Thyroid gland (tissue), 4 donors: Measurements from ENCODE around the gene CDH23. TPM values are rescaled to one million over a fixed set of nuclear protein-coding genes. Genes with fewer than 3 reads are reported as not detected.

Source experiments
- DNase-seq, 2 donors: peaks; one replicate each; pipeline ENCODE4 v3.0.0-alpha.2; 2019
- H3K27ac ChIP-seq, 3 donors: fragments of 200-600 bp; sonication (generic); 1 replicate in 2 of 3; 2 replicates in 1 of 3; pipeline ENCODE4 v1.5.1; 2016 to 2019; ENCODE audit warnings: mild to moderate bottlenecking in 1 of 3, moderate library complexity in 1 of 3
- H3K27me3 ChIP-seq: fragments of 200-600 bp; sonication (generic); one replicate; pipeline ENCODE4 v1.5.1; 2019
- H3K36me3 ChIP-seq, 2 donors: fragments of 200-600 bp; sonication (generic); one replicate each; pipeline ENCODE4 v1.5.1; 2016 to 2019
- H3K4me1 ChIP-seq, 2 donors: fragments of 200-600 bp; sonication (generic); one replicate each; pipeline ENCODE4 v1.5.1; 2017 to 2019
- H3K4me3 ChIP-seq, 3 donors: fragments of 200-600 bp; sonication (generic); replicated peaks in 1 of 3; 1 replicate in 2 of 3; 2 replicates in 1 of 3; pipeline ENCODE4 v1.5.1; 2016; ENCODE audit warnings: mild to moderate bottlenecking in 1 of 3
- H3K9me3 ChIP-seq: fragments of 200-600 bp; sonication (generic); one replicate; pipeline ENCODE4 v1.5.1; 2017
- CTCF ChIP-seq, 6 experiments: fragments of 200-600 bp in 3 of 6; fragments of 450-650 bp in 3 of 6; sonication (generic) in 3 of 6; IDR thresholded peaks; one replicate each; pipeline ENCODE4 v1.5.1; 2016 to 2019; ENCODE audit warnings: antibody characterized with exemption in 6 of 6, mild to moderate bottlenecking in 2 of 6, inconsistent platforms in 1 of 6, moderate library complexity in 1 of 6
- POLR2A ChIP-seq, 2 donors: fragments of 450-650 bp; IDR thresholded peaks; one replicate each; pipeline ENCODE4 v1.6.1; 2017; ENCODE audit warnings: antibody characterized with exemption in 2 of 2, mild to moderate bottlenecking in 2 of 2, moderate library complexity in 1 of 2
- WGBS, 2 donors: methylation state at CpG; one replicate each; pipeline ENCODE4 v1.1.5; 2017; 5-methylcytosine and 5-hydroxymethylcytosine counted together
- intact Hi-C: fragments of 100-400 bp; cut with DNase I; formaldehyde crosslinking; loops from one replicate; pipeline ENCODE4 v1.15.1; 2023
- total RNA-seq, 4 donors: library from RNA; depleted of rRNA; stranded (reverse); fragments of >200 nt; gene quantifications; one replicate each; pipeline ENCODE4 v1.2.3, GENCODE V29; 2016

Gene CDH23
- total RNA-seq, 4 donors from 2014 or later: 3.0 to 4.2 (median 3.9) TPM

- Histone ChIP-seq H3K36me3 (peaks cover 35% of the 10 kb centered on the region in 2 donors), H3K9me3 (no peaks in the 10 kb centered on the region), H3K27me3 (no peaks in the 10 kb centered on the region), H3K27ac (no peak overlapping the region), H3K4me3 (no peak overlapping the region), H3K4me1 (peaks cover 20 to 48% of the 10 kb centered on the region in 2 donors)
- intact Hi-C loops: loop anchor here (10.0 kb wide), 1 partner anchor 61 kb away; no protein-coding TSS in a partner anchor
- DNase-seq: no peak
- no peak for TF ChIP-seq CTCF (IDR thresholded peaks at IDR 0.05)
- no peak for TF ChIP-seq POLR2A (IDR thresholded peaks at IDR 0.05)
- 95 to 97% methylated on average over 8 of the region's 8 CpGs for WGBS, 2 donors
These were observed 437.0 kb downstream of the CDH23 start for GRCh38 chr10:71833451-71834342.

DNA sequence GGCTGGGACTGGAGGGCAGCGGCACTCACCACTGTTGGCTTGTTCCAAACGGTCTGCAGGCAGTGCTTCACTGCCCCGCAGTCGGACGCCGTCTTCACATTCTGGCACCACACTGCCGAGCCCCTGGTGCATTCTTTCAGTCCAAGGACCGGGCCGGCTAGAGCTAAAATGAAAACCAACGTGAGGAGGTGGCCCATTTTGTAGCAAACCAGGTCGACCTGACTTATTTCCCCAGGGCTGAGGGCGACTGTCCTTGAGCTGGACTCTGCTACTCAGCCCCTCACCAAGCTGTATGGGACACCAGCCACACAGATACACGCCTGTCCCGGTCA is 437.6 kb downstream of the CDH23 start:
- no peak for DNase-seq
- Histone ChIP-seq H3K27ac (no peak overlapping the region), H3K36me3 (peaks cover 29% of the 10 kb centered on the region in 2 donors), H3K9me3 (no peaks in the 10 kb centered on the region), H3K27me3 (no peaks in the 10 kb centered on the region), H3K4me1 (peaks cover 20 to 54% of the 10 kb centered on the region in 2 donors), H3K4me3 (no peak overlapping the region)
- TF ChIP-seq POLR2A (IDR thresholded peaks at IDR 0.05): no peak
- no peak for TF ChIP-seq CTCF (IDR thresholded peaks at IDR 0.05)
- 92 to 94% methylated on average over 10 to 14 of the region's 14 CpGs for WGBS, 2 donors
- intact Hi-C loops: loop anchor here (10.0 kb wide), 1 partner anchor 60 kb away; no protein-coding TSS in a partner anchor

GRCh38 chr10:71835671-71836595 is 439.2 kb downstream of the CDH23 start:
- H3K27me3 ChIP-seq: no peaks in the 10 kb centered on the region
- intact Hi-C loops: loop anchor here (10.0 kb wide), 1 partner anchor 59 kb away; no protein-coding TSS in a partner anchor
- DNase-seq: peak; percentile 86 to 90
- H3K36me3 ChIP-seq: peaks cover 13% of the 10 kb centered on the region in 2 donors
- no peak for TF ChIP-seq POLR2A (IDR thresholded peaks at IDR 0.05)
- no peak for TF ChIP-seq CTCF (IDR thresholded peaks at IDR 0.05)
- H3K9me3 ChIP-seq: no peaks in the 10 kb centered on the region
- H3K4me3 ChIP-seq: no peak overlapping the region
- H3K27ac ChIP-seq: peak overlapping the region; percentile 62 to 82 (median 72)
- 42 to 43% methylated on average over 7 to 11 of the region's 11 CpGs for WGBS, 2 donors
- H3K4me1 ChIP-seq: peaks cover 33 to 68% of the 10 kb centered on the region in 2 donors

- intact Hi-C loops: loop anchor here (10.0 kb wide), 1 partner anchor 58 kb away; no protein-coding TSS in a partner anchor
- no peak overlapping the region for H3K4me3 ChIP-seq
- WGBS, 2 donors: 6 to 29% methylated on average over 4 of the region's 4 CpGs
These were observed 439.9 kb downstream of the CDH23 start for GRCh38 chr10:71836596-71836974.

More at GRCh38 chr10:71836596-71836974, 439.9 kb downstream of the CDH23 start:
- Histone ChIP-seq H3K9me3 (no peaks in the 10 kb centered on the region), H3K27me3 (no peaks in the 10 kb centered on the region), H3K36me3 (peaks cover 6% of the 10 kb centered on the region in 2 donors), H3K27ac (peak overlapping the region; percentile 62 to 82 (median 72)), H3K4me1 (peaks cover 33 to 70% of the 10 kb centered on the region in 2 donors)
- DNase-seq: peak; percentile 44 to 46
- no peak for TF ChIP-seq CTCF (IDR thresholded peaks at IDR 0.05)
- no peak for TF ChIP-seq POLR2A (IDR thresholded peaks at IDR 0.05)
